Left renal pelvis (tissue), 4 donors: ENCODE data around the gene SLC38A6. TPM values are rescaled to one million over a fixed set of nuclear protein-coding genes. Genes with fewer than 3 reads are reported as not detected.
"Not testable (repeated sequence)": the region's sequence is repeated elsewhere in the genome, so short reads cannot be mapped to it uniquely, and the experiment has no call there.

Source experiments
- DNase-seq, 4 donors: peaks; one replicate each; pipeline ENCODE4 v3.0.0-alpha.2; 2013; ENCODE audit warnings: low read depth in 4 of 4, low spot score in 3 of 4
- polyA plus RNA-seq, 4 donors: library from polyadenylated mRNA; unstranded; fragments of 120-200 nt; gene quantifications; one replicate each; pipeline ENCODE4 v1.2.1, GENCODE V29; 2013; ENCODE audit not compliant: insufficient read length in 4 of 4

Gene SLC38A6
- polyA plus RNA-seq, 4 donors = 18.4 to 26.8 (median 21.2) TPM

- no peak for DNase-seq
These were observed 67.6 kb downstream of the SLC38A6 start for GRCh38 chr14:61048640-61049039.

GRCh38 chr14:61050417-61050816 lies 69.4 kb downstream of the SLC38A6 start:
- DNase-seq = no peak

GRCh38 chr14:61051051-61051450 lies 70.0 kb downstream of the SLC38A6 start:
- DNase-seq = no peak

GRCh38 chr14:61051621-61052020 lies 70.6 kb downstream of the SLC38A6 start:
- no peak for DNase-seq

GRCh38 chr14:61063461-61063860 lies 82.4 kb downstream of the SLC38A6 start:
- no peak for DNase-seq

- DNase-seq = no peak
These were observed 83.2 kb downstream of the SLC38A6 start for GRCh38 chr14:61064210-61064609.

- DNase-seq = no peak
These were observed 83.8 kb downstream of the SLC38A6 start for GRCh38 chr14:61064856-61065255.

GRCh38 chr14:61065656-61066055 lies 84.6 kb downstream of the SLC38A6 start:
- DNase-seq = no peak

- DNase-seq = not testable (repeated sequence)
These were observed 91.4 kb downstream of the SLC38A6 start for GRCh38 chr14:61072442-61072841.

- no peak for DNase-seq
These were observed 93.8 kb downstream of the SLC38A6 start for GRCh38 chr14:61074852-61075251.

- DNase-seq = no peak
These were observed 95.5 kb downstream of the SLC38A6 start for GRCh38 chr14:61076556-61076955.

GRCh38 chr14:61077437-61077836 lies 96.4 kb downstream of the SLC38A6 start:
- no peak for DNase-seq

- no peak for DNase-seq
These were observed 97.1 kb downstream of the SLC38A6 start for GRCh38 chr14:61077951-61078720.

GRCh38 chr14:61080591-61081010 lies 99.6 kb downstream of the SLC38A6 start:
- no peak for DNase-seq

- DNase-seq = no peak
These were observed 107.0 kb downstream of the SLC38A6 start for GRCh38 chr14:61088081-61088480.

GRCh38 chr14:61089126-61089750 lies 108.2 kb downstream of the SLC38A6 start:
- DNase-seq = no peak

GRCh38 chr14:61090432-61091216 lies 109.6 kb downstream of the SLC38A6 start:
- DNase-seq = no peak

- DNase-seq = no peak
These were observed 110.7 kb downstream of the SLC38A6 start for GRCh38 chr14:61091657-61092273.

- not testable (repeated sequence) for DNase-seq
These were observed 117.1 kb downstream of the SLC38A6 start for GRCh38 chr14:61098096-61098495.

GRCh38 chr14:61098721-61099120 lies 117.7 kb downstream of the SLC38A6 start:
- no peak for DNase-seq
